LNCAP (cell line): Measurements from ENCODE around the gene CD36.

Source experiments
- TF ChIP-seq, protein P1 (sequence below): fragments of 450-650 bp; IDR thresholded peaks from 2 replicates; pipeline ENCODE4 v1.5.1; 2017; ENCODE audit warnings: mild to moderate bottlenecking

The CD36 gene

GRCh38 chr7:80636709-80637108, 1.7 kb upstream of the CD36 start:
- TF ChIP-seq, protein P1, sequence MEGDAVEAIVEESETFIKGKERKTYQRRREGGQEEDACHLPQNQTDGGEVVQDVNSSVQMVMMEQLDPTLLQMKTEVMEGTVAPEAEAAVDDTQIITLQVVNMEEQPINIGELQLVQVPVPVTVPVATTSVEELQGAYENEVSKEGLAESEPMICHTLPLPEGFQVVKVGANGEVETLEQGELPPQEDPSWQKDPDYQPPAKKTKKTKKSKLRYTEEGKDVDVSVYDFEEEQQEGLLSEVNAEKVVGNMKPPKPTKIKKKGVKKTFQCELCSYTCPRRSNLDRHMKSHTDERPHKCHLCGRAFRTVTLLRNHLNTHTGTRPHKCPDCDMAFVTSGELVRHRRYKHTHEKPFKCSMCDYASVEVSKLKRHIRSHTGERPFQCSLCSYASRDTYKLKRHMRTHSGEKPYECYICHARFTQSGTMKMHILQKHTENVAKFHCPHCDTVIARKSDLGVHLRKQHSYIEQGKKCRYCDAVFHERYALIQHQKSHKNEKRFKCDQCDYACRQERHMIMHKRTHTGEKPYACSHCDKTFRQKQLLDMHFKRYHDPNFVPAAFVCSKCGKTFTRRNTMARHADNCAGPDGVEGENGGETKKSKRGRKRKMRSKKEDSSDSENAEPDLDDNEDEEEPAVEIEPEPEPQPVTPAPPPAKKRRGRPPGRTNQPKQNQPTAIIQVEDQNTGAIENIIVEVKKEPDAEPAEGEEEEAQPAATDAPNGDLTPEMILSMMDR = no peak

GRCh38 chr7:80637454-80637853, 988 bp upstream of the CD36 start:
- TF ChIP-seq, protein P1 = no peak

DNA sequence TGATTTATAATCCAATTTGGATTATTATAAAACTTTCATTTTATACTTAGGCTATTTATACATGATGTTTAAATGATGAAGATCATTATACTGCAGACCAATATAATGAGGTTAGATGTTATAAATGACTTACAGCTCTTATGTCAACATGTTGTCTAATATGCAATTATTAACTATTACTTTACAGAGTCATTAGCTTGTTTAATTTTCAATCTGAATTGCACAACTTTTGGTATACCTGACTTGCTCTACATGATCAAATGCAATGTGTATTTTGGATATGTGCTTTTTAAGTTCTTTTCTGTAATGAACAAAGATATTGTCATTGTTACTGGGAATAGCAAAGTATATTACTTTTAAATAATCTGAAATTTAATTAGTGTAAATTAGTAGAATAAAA, 569 bp downstream of the CD36 start:
- TF ChIP-seq, protein P1 = no peak

DNA sequence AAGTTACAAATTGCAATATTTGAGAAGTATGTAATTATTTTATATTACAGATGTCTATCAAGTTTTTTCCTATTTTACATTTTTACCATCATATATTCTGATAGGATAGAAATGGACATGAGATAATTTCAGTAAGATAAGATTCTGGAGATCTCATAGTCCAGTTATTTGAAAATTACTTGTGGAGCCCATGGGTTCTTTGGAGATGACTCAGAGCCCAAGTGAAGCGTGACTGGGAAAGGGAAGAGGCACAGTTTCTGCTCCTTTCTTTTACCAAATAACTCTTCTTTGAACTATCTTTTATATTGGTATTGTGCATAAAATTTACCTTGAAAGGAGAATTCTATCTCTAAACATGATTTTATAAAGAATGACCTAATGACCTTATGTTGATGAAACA, 2.4 kb downstream of the CD36 start:
- TF ChIP-seq, protein P1 = no peak

GRCh38 chr7:80641548-80641947, 3.1 kb downstream of the CD36 start:
- TF ChIP-seq, protein P1 = no peak

DNA sequence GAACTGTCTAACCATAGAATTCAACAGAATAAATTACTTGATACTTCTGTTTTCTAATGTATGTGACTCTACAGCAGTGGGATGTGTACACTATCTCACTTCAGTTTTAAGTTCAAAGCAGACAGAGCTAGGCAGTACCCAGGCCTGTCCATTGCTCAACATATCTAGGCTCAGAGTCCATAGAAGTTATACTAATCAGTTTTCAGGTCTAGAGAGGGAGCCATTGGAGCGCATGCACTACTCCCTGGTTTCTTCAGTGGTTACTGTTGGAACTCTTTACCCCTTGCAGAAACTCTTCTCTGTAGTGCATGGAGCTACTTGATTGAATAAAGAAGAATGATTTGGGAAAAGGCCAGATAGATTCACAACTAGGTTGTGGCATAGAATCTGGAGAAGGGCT, 4.4 kb downstream of the CD36 start:
- TF ChIP-seq, protein P1 = no peak

GRCh38 chr7:80643336-80643915, 5.0 kb downstream of the CD36 start:
- TF ChIP-seq, protein P1 = no peak

GRCh38 chr7:80644054-80644453, 5.6 kb downstream of the CD36 start:
- TF ChIP-seq, protein P1 = no peak
